H1 (cell line): ENCODE data around the gene RIN3. TPM values are rescaled to one million over a fixed set of nuclear protein-coding genes. Genes with fewer than 3 reads are reported as not detected.

Experiments used
- CTCF ChIA-PET: fragments of 300-600 bp; sonication (Branson Sonifier 250); formaldehyde crosslinking; loops from one replicate; lab custom pipeline; 2021; ENCODE audit not compliant: partially characterized antibody; lab: Charles Lee
- POLR2A ChIA-PET: fragments of 300-600 bp; sonication (Branson Sonifier 250); formaldehyde crosslinking; loops from one replicate; lab custom pipeline; 2021; ENCODE audit warnings: inconsistent platforms; ENCODE audit not compliant: partially characterized antibody; lab: Charles Lee
- DNase-seq, 2 experiments: peaks; one replicate each; pipeline versions ENCODE4 v3.0.0 to v3.0.0-alpha.2; 2010 to 2022; ENCODE audit warnings: low spot score in 2 of 2, low read depth in 1 of 2, mixed read lengths in 1 of 2
- FAIRE-seq: peaks from 2 replicates; lab custom pipeline; 2011; peaks lifted over from hg19 to GRCh38; lab: Jason Lieb, UNC
- H2AFZ ChIP-seq: 2 replicates; pipeline ENCODE4 v1.8.1; 2012; ENCODE audit warnings: low read length, inconsistent platforms
- H2AK5ac ChIP-seq: 2 replicates; pipeline ENCODE4 v1.6.1; 2013; ENCODE audit warnings: low read depth, low read length
- H2BK120ac ChIP-seq: replicated peaks from 2 replicates; pipeline ENCODE3; 2013; ENCODE audit warnings: low read depth, low read length, inconsistent platforms
- H2BK12ac ChIP-seq: 2 replicates; pipeline ENCODE4 v1.6.1; 2013; ENCODE audit warnings: low read depth, low read length
- H2BK15ac ChIP-seq: 2 replicates; pipeline ENCODE4 v1.6.1; 2013; ENCODE audit warnings: low read length
- H2BK20ac ChIP-seq: 2 replicates; pipeline ENCODE4 v1.6.1; 2013; ENCODE audit warnings: low read length
- H2BK5ac ChIP-seq: 2 replicates; pipeline ENCODE4 v1.6.1; 2013; ENCODE audit warnings: low read depth, low read length
- H3K14ac ChIP-seq: 2 replicates; pipeline ENCODE4 v1.6.1; 2013; ENCODE audit warnings: inconsistent platforms; ENCODE audit not compliant: insufficient read length
- H3K18ac ChIP-seq: 2 replicates; pipeline ENCODE4 v1.6.1; 2013; ENCODE audit warnings: low read length; ENCODE audit errors: extremely low read depth
- H3K23ac ChIP-seq: 2 replicates; pipeline ENCODE4 v1.6.1; 2013; ENCODE audit warnings: inconsistent platforms; ENCODE audit not compliant: insufficient read length
- H3K23me2 ChIP-seq: 2 replicates; pipeline ENCODE4 v1.6.1; 2013; ENCODE audit warnings: low read depth, low read length
- H3K27ac ChIP-seq: 2 replicates; pipeline ENCODE4 v1.6.1; 2011; ENCODE audit warnings: low read depth, low read length, inconsistent platforms
- H3K27me3 ChIP-seq, 4 experiments: replicated peaks in 1 of 4; 1 replicate in 1 of 4; 2 replicates in 3 of 4; pipeline versions ENCODE4 v1.6.1 to v1.8.1; 2011 to 2013; ENCODE audit warnings: low read length in 3 of 4, mild to moderate bottlenecking in 3 of 4, inconsistent platforms in 2 of 4, mixed read lengths in 2 of 4, moderate library complexity in 1 of 4; ENCODE audit not compliant: control insufficient read depth in 3 of 4, insufficient read depth in 3 of 4; ENCODE audit errors: extremely low read depth in 1 of 4
- H3K36me3 ChIP-seq, 4 experiments: 2 replicates each; pipeline versions ENCODE4 v1.6.1 to v1.8.1; 2011 to 2013; ENCODE audit warnings: mild to moderate bottlenecking in 4 of 4, low read length in 3 of 4, moderate library complexity in 2 of 4, control low read depth in 1 of 4, inconsistent platforms in 1 of 4; ENCODE audit not compliant: insufficient read depth in 4 of 4, control insufficient read depth in 2 of 4
- H3K4ac ChIP-seq: replicated peaks from 2 replicates; pipeline ENCODE3; 2013; ENCODE audit warnings: low read length, low read depth, mixed read lengths, inconsistent platforms; ENCODE audit not compliant: insufficient read length
- H3K4me1 ChIP-seq, 4 experiments: replicated peaks in 1 of 4; 1 replicate in 1 of 4; 2 replicates in 3 of 4; pipeline versions ENCODE4 v1.6.1 to v1.8.1; 2011 to 2013; ENCODE audit warnings: low read length in 3 of 4, inconsistent platforms in 2 of 4, mixed read lengths in 1 of 4; ENCODE audit not compliant: insufficient read depth in 4 of 4, control insufficient read depth in 3 of 4
- H3K4me2 ChIP-seq, 2 experiments: 2 replicates each; pipeline versions ENCODE4 v1.6.1 to v1.8.1; 2011 to 2013; ENCODE audit warnings: low read depth in 2 of 2, low read length in 2 of 2, control low read depth in 1 of 2, inconsistent platforms in 1 of 2, mild to moderate bottlenecking in 1 of 2; ENCODE audit not compliant: insufficient read depth in 1 of 2
- H3K4me3 ChIP-seq, 4 experiments: fragments of 200-600, 300-600 bp in 1 of 4; sonication (generic), shearing (Covaris generic), sonication (Bioruptor Twin) in 1 of 4; 2 replicates each; pipeline versions ENCODE4 v1.5.1 to v1.8.1; 2011 to 2016; ENCODE audit warnings: low read length in 4 of 4, low read depth in 3 of 4, control low read depth in 2 of 4, inconsistent platforms in 2 of 4, mild to moderate bottlenecking in 2 of 4, mixed read lengths in 1 of 4, moderate library complexity in 1 of 4; ENCODE audit not compliant: insufficient read depth in 2 of 4; ENCODE audit errors: extremely low read depth in 1 of 4
- H3K56ac ChIP-seq: replicated peaks from 2 replicates; pipeline ENCODE3; 2013; ENCODE audit warnings: low read depth, mild to moderate bottlenecking, mixed read lengths, low read length, inconsistent platforms; ENCODE audit not compliant: insufficient read length
- H3K79me1 ChIP-seq: 2 replicates; pipeline ENCODE4 v1.6.1; 2013; ENCODE audit warnings: low read depth, low read length, control low read depth
- H3K79me2 ChIP-seq, 2 experiments: 2 replicates each; pipeline versions ENCODE4 v1.6.1 to v1.8.1; 2012 to 2013; ENCODE audit warnings: low read length in 2 of 2, mild to moderate bottlenecking in 2 of 2, inconsistent platforms in 1 of 2; ENCODE audit not compliant: insufficient read depth in 2 of 2, control insufficient read depth in 1 of 2
- H3K9ac ChIP-seq, 4 experiments: replicated peaks in 1 of 4; 1 replicate in 1 of 4; 2 replicates in 3 of 4; pipeline versions ENCODE4 v1.6.1 to v1.8.1; 2011 to 2013; ENCODE audit warnings: low read depth in 3 of 4, low read length in 3 of 4, control low read depth in 2 of 4, mild to moderate bottlenecking in 2 of 4, moderate library complexity in 2 of 4, inconsistent platforms in 1 of 4; ENCODE audit errors: extremely low read depth in 1 of 4
- H3K9me3 ChIP-seq, 2 experiments: 2 replicates each; pipeline versions ENCODE4 v1.6.1 to v1.8.1; 2012 to 2013; ENCODE audit warnings: mild to moderate bottlenecking in 2 of 2, moderate library complexity in 2 of 2, control low read depth in 1 of 2, inconsistent platforms in 1 of 2, low read depth in 1 of 2, low read length in 1 of 2, mixed read lengths in 1 of 2; ENCODE audit not compliant: insufficient read depth in 2 of 2
- H4K20me1 ChIP-seq, 2 experiments: replicated peaks in 1 of 2; 2 replicates each; pipeline versions ENCODE3 to v1.8.1; 2011 to 2013; ENCODE audit warnings: inconsistent platforms in 2 of 2, low read length in 2 of 2, mild to moderate bottlenecking in 1 of 2; ENCODE audit not compliant: insufficient read depth in 2 of 2, control insufficient read depth in 1 of 2
- H4K5ac ChIP-seq: 2 replicates; pipeline ENCODE4 v1.6.1; 2013; ENCODE audit warnings: low read length, low read depth, mixed read lengths, inconsistent platforms; ENCODE audit not compliant: insufficient read length
- H4K8ac ChIP-seq: 2 replicates; pipeline ENCODE4 v1.8.0; 2013; ENCODE audit warnings: mild to moderate bottlenecking, moderate library complexity, low read length, inconsistent platforms; ENCODE audit not compliant: insufficient read depth; ENCODE audit errors: extremely low read depth
- H4K91ac ChIP-seq: replicated peaks from 2 replicates; pipeline ENCODE3; 2013; ENCODE audit warnings: low read length, mixed read lengths, inconsistent platforms; ENCODE audit not compliant: insufficient read length
- BCL11A ChIP-seq, 2 experiments: IDR thresholded peaks; one replicate each; pipeline ENCODE4 v1.6.1; 2011; ENCODE audit warnings: low read depth in 2 of 2, low read length in 2 of 2, mild to moderate bottlenecking in 2 of 2
- CBX8 ChIP-seq: fragments of 300-800, 300-1000 bp; sonication (generic); IDR thresholded peaks from 2 replicates; pipeline ENCODE4 v1.7.1; 2016; ENCODE audit warnings: low read depth, low read length, borderline replicate concordance
- CHD2 ChIP-seq: IDR thresholded peaks from 2 replicates; pipeline ENCODE4 v1.6.1; 2012; ENCODE audit warnings: low read length, improper control_type of control experiment
- CREB1 ChIP-seq: IDR thresholded peaks from 2 replicates; pipeline ENCODE4 v1.6.1; 2012; ENCODE audit warnings: inconsistent platforms
- EP300 ChIP-seq, 2 experiments: IDR thresholded peaks; 1 replicate in 1 of 2; 2 replicates in 1 of 2; pipeline ENCODE4 v1.6.1; 2011 to 2012; ENCODE audit warnings: low read depth in 2 of 2, low read length in 2 of 2, mild to moderate bottlenecking in 2 of 2, borderline replicate concordance in 1 of 2, inconsistent platforms in 1 of 2, moderate library complexity in 1 of 2
- EZH2 ChIP-seq: fragments of 200-600 bp; sonication (generic); IDR thresholded peaks from 2 replicates; pipeline ENCODE4 v1.7.1; 2012; ENCODE audit warnings: low read depth, mild to moderate bottlenecking, moderate library complexity, low read length, inconsistent platforms; ENCODE audit not compliant: severe bottlenecking
- NANOG ChIP-seq: IDR thresholded peaks from 2 replicates; pipeline ENCODE4 v1.6.1; 2011; ENCODE audit warnings: low read length, low read depth, mild to moderate bottlenecking, inconsistent platforms; ENCODE audit not compliant: insufficient read depth, poor library complexity, severe bottlenecking
- PHF8 ChIP-seq: fragments of 200-600 bp; sonication (generic); conservative IDR thresholded peaks from 2 replicates; pipeline ENCODE4 v1.7.1; 2012; ENCODE audit warnings: low read depth, mild to moderate bottlenecking, inconsistent platforms, low read length, moderate library complexity
- POLR2A ChIP-seq, 2 experiments: IDR thresholded peaks; 1 replicate in 1 of 2; 2 replicates in 1 of 2; pipeline ENCODE4 v1.6.1; 2011; ENCODE audit warnings: low read depth in 2 of 2, low read length in 2 of 2, mild to moderate bottlenecking in 2 of 2; ENCODE audit errors: control extremely low read depth in 1 of 2
- RAD21 ChIP-seq, 2 experiments: IDR thresholded peaks in 1 of 2; conservative IDR thresholded peaks in 1 of 2; 2 replicates each; pipeline ENCODE4 v1.6.1; 2011; ENCODE audit warnings: low read depth in 2 of 2, low read length in 2 of 2, improper control_type of control experiment in 1 of 2, inconsistent platforms in 1 of 2, mild to moderate bottlenecking in 1 of 2, moderate library complexity in 1 of 2
- SIRT6 ChIP-seq: IDR thresholded peaks from one replicate; pipeline ENCODE4 v1.7.1; 2012; ENCODE audit warnings: low read length, inconsistent platforms
- SUZ12 ChIP-seq: fragments of 200-600 bp; sonication (generic); IDR thresholded peaks from 2 replicates; pipeline ENCODE4 v1.6.1; 2012; ENCODE audit warnings: mild to moderate bottlenecking, inconsistent platforms, low read length, moderate library complexity, mixed read lengths
- TCF12 ChIP-seq: IDR thresholded peaks from 2 replicates; pipeline ENCODE4 v1.6.1; 2011; ENCODE audit warnings: low read depth, mild to moderate bottlenecking, low read length
- TEAD4 ChIP-seq: IDR thresholded peaks from 2 replicates; pipeline ENCODE4 v1.6.1; 2012; ENCODE audit warnings: low read depth, low read length, inconsistent platforms, mixed read lengths
- WGBS, 2 experiments: shearing (Covaris generic) in 1 of 2; methylation state at CpG; one replicate each; pipeline versions ENCODE4 v1.1.6 to v1.1.7; 2013 to 2015; ENCODE audit warnings: low lambda C conversion rate in 2 of 2, mixed read lengths in 2 of 2, inconsistent platforms in 1 of 2, low coverage in 1 of 2, missing lambda C conversion rate in 1 of 2; ENCODE audit not compliant: insufficient replicate concordance in 2 of 2, insufficient coverage in 1 of 2, insufficient read length in 1 of 2; ENCODE audit errors: extremely low coverage in 1 of 2, missing lambda C conversion rate in 1 of 2; 5-methylcytosine and 5-hydroxymethylcytosine counted together
- polyA plus RNA-seq, 7 experiments: library from polyadenylated mRNA; depleted of rRNA in 3 of 7; stranded (reverse) in 5 of 7; unstranded in 2 of 7; fragments of >200 nt in 5 of 7; fragments of 200-250 nt in 2 of 7; gene quantifications; 1 replicate in 5 of 7; 2 replicates in 1 of 7; 4 replicates in 1 of 7; pipeline versions ENCODE4 v1.2.1 to v1.2.3, GENCODE V29; 2011 to 2013; ENCODE audit warnings: missing spikeins in 2 of 7, mixed read lengths in 2 of 7
- total RNA-seq: library from RNA; stranded (reverse); fragmentation: NEBNext Ultra II Directional; extraction: Animal tissue kit (Norgen Biotek cat#: 25700); gene quantifications from 2 replicates; pipeline ENCODE4 v1.2.1, GENCODE V29; 2021

The RIN3 gene
- total and polyA plus RNA-seq, 2 of the 8 experiments (the other 6 are each of a cell fraction or from before 2014, with no cell fraction given) = 0.59 to 1.5 TPM

DNA sequence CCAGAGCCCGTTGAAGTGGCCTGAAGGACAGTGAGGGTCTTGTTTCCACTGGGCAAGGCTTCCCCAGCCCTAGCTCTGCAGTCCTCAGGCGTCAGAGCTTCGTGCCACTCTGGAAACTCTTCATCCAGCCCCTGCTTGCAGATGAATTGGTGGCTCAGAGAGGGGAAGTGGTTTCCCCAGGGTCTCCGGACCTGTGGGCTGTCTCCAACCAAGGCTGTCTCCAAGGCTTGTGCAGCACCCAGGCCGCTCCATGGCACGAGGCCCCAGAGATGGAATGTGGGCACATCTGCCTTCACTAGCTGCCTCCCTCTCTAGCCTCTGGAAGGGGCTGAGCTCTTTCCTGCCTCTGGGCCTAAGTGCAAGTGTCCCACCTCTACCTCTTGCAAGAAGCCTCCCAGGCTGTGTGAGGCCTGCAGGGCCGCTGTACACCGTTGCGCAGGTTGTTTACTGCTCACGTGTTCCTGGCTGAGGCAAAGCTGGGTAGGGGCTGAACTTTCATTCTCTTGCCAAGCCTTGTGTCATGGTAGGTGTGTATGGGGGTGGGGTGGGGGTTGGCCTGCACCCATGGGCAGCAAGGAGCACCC is 11.1 kb downstream of the RIN3 start:
- no peak overlapping the region for H3K18ac ChIP-seq
- no peak overlapping the region for H3K4me3 ChIP-seq
- H4K91ac ChIP-seq = no peak overlapping the region
- no peaks in the 10 kb centered on the region for H3K79me1 ChIP-seq
- H2BK15ac ChIP-seq = no peak overlapping the region
- H3K4ac ChIP-seq = no peak overlapping the region
- DNase-seq (no peak), FAIRE-seq (no peak)
- ChIA-PET POLR2A (no interaction called here), CTCF (interaction anchor here (1.4 to 2.6 kb wide), 2 partner anchors 13 to 72 kb away, joined by 4 to 9 read pairs; no protein-coding TSS in a partner anchor)
- 99% methylated on average over 10 of the region's 10 CpGs; no CpG with 5 or more reads in 1 of the 2 experiments for WGBS, 2 experiments
- H2BK120ac ChIP-seq = no peak overlapping the region
- H3K36me3 ChIP-seq = no peaks in the 10 kb centered on the region
- no peak overlapping the region for H2AFZ ChIP-seq
- no peak overlapping the region for H4K5ac ChIP-seq
- H3K56ac ChIP-seq = no peak overlapping the region
- H3K27ac ChIP-seq = no peak overlapping the region
- no peak overlapping the region for H3K4me2 ChIP-seq
- no peaks in the 10 kb centered on the region for H3K9me3 ChIP-seq
- H2BK5ac ChIP-seq = no peak overlapping the region
- H3K4me1 ChIP-seq = no peaks in the 10 kb centered on the region
- H3K9ac ChIP-seq = no peak overlapping the region
- H3K27me3 ChIP-seq = no peaks in the 10 kb centered on the region
- H2BK20ac ChIP-seq = no peak overlapping the region
- peaks cover 4% of the 10 kb centered on the region; the same call in 1 of the 2 replicates for H3K23me2 ChIP-seq
- H3K79me2 ChIP-seq = no peaks in the 10 kb centered on the region
- H2BK12ac ChIP-seq = no peak overlapping the region
- no peak overlapping the region for H3K14ac ChIP-seq
- H2AK5ac ChIP-seq = no peak overlapping the region
- H4K8ac ChIP-seq = no peak overlapping the region
- no peak overlapping the region for H3K23ac ChIP-seq
- no peaks in the 10 kb centered on the region for H4K20me1 ChIP-seq
- TF ChIP-seq CHD2 (no peak), RAD21 (IDR thresholded peaks at IDR 0.05 in 1 of 2, conservative IDR thresholded peaks at IDR 0.05 in 1 of 2; ENCODE audit: low read depth in 2 of 2, low read length in 2 of 2) (no peak), POLR2A (IDR thresholded peaks at IDR 0.05; ENCODE audit: control extremely low read depth in 1 of 2, low read depth in 2 of 2, low read length in 2 of 2) (no peak), TEAD4 (no peak), NANOG (no peak), PHF8 (no peak), SIRT6 (no peak), TCF12 (no peak), BCL11A (IDR thresholded peaks at IDR 0.05; ENCODE audit: low read depth in 2 of 2, low read length in 2 of 2) (no peak), EP300 (IDR thresholded peaks at IDR 0.05; ENCODE audit: borderline replicate concordance in 1 of 2, low read depth in 2 of 2, low read length in 2 of 2) (no peak), CREB1 (no peak), EZH2 (no peak), SUZ12 (no peak), CBX8 (no peak)
